SK-N-SH treated with all-trans-retinoic acid at 6 μM for 48 hours (cell line): Measurements from ENCODE around the gene TSKU.

ENCODE experiments used
- ATAC-seq: fragments of 200-7000 bp; cut with Tn5 transposase; 3 replicates; pipeline ENCODE4 v1.9.1; 2020; ENCODE audit warnings: mild to moderate bottlenecking, moderate library complexity
- BACH2 ChIP-seq: fragments of 250-450 bp; sonication (Bioruptor Pico); IDR thresholded peaks from 2 replicates; pipeline ENCODE4 v1.9.0; 2021; ENCODE audit warnings: mild to moderate bottlenecking, borderline replicate concordance
- CSDC2 ChIP-seq: fragments of 250-450 bp; sonication (Bioruptor Pico); IDR thresholded peaks from 2 replicates; pipeline ENCODE4 v1.5.0; 2020; ENCODE audit warnings: mild to moderate bottlenecking, moderate library complexity
- CSRNP3 ChIP-seq: fragments of 250-450 bp; sonication (Bioruptor Pico); IDR thresholded peaks from 2 replicates; pipeline ENCODE4 v1.5.1; 2021; ENCODE audit warnings: mild to moderate bottlenecking, moderate library complexity
- ESRRG ChIP-seq: fragments of 250-450 bp; sonication (Bioruptor Pico); IDR thresholded peaks from 2 replicates; pipeline ENCODE4 v1.6.1; 2021; ENCODE audit warnings: mild to moderate bottlenecking
- OSR1 ChIP-seq: fragments of 250-450 bp; sonication (Bioruptor Pico); IDR thresholded peaks from 2 replicates; pipeline ENCODE4 v1.8.0; 2022; ENCODE audit warnings: moderate library complexity, mild to moderate bottlenecking, inconsistent platforms
- POU6F1 ChIP-seq: fragments of 250-450 bp; sonication (Bioruptor Pico); IDR thresholded peaks from 2 replicates; pipeline ENCODE4 v1.8.0; 2021; ENCODE audit warnings: low read depth, mild to moderate bottlenecking, moderate library complexity, borderline replicate concordance
- PPARA ChIP-seq: fragments of 250-450 bp; sonication (Bioruptor Pico); IDR thresholded peaks from 2 replicates; pipeline ENCODE4 v1.5.0; 2020; ENCODE audit warnings: mild to moderate bottlenecking, borderline replicate concordance
- RARB ChIP-seq: fragments of 250-450 bp; sonication (Bioruptor Pico); IDR thresholded peaks from 2 replicates; pipeline ENCODE4 v1.8.0; 2021; ENCODE audit warnings: mild to moderate bottlenecking, moderate library complexity
- SNAI2 ChIP-seq: fragments of 250-450 bp; sonication (Bioruptor Pico); IDR thresholded peaks from 2 replicates; pipeline ENCODE4 v1.5.0; 2020; ENCODE audit warnings: mild to moderate bottlenecking, moderate library complexity
- TCF4 ChIP-seq: fragments of 250-450 bp; sonication (Bioruptor Pico); IDR thresholded peaks from 2 replicates; pipeline ENCODE4 v1.8.0; 2021; ENCODE audit warnings: mild to moderate bottlenecking, moderate library complexity, borderline replicate concordance
- TOX ChIP-seq: fragments of 250-450 bp; sonication (Bioruptor Pico); IDR thresholded peaks from 2 replicates; pipeline ENCODE4 v1.8.0; 2021; ENCODE audit warnings: mild to moderate bottlenecking, moderate library complexity, borderline replicate concordance
- ZNF8 ChIP-seq: fragments of 450-650 bp; formaldehyde crosslinking; IDR thresholded peaks from 2 replicates; pipeline ENCODE4 v1.5.0; 2020; ENCODE audit warnings: mild to moderate bottlenecking, moderate library complexity
- TF ChIP-seq, protein P1 (sequence below): fragments of 250-450 bp; sonication (Bioruptor Pico); IDR thresholded peaks from 2 replicates; pipeline ENCODE4 v1.8.0; 2020; ENCODE audit warnings: mild to moderate bottlenecking, moderate library complexity, borderline replicate concordance

The TSKU gene

DNA sequence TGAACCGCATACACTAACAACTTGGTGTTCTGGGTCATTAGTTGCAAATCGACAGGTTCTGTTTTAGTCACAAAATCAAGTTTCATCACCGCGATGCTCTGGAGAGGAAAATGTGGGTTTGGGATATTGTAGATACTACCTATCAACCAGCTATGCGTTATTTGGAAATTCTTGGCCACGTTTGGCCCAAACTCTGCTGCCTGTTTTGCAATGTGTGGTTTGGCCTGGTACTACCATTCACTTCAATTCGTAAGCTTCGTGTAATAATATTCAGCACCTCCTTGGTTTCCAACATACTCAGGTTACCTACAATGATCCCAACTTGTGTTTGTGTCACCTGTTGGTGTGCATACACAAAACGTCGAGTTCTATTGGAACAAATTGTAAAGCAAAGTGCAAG, 61.4 kb downstream of the TSKU start (continued):
- TF ChIP-seq BACH2 (CRISPR knock-in tag), result no peak
- no peak for TF ChIP-seq CSRNP3 (CRISPR knock-in tag)
- no peak for TF ChIP-seq PPARA (CRISPR knock-in tag)

GRCh38 chr11:76845069-76845468, 61.9 kb downstream of the TSKU start:
- ATAC-seq, result no peak
- no peak for TF ChIP-seq OSR1 (CRISPR knock-in tag)
- TF ChIP-seq ZNF8, result no peak
- TF ChIP-seq, protein P1, sequence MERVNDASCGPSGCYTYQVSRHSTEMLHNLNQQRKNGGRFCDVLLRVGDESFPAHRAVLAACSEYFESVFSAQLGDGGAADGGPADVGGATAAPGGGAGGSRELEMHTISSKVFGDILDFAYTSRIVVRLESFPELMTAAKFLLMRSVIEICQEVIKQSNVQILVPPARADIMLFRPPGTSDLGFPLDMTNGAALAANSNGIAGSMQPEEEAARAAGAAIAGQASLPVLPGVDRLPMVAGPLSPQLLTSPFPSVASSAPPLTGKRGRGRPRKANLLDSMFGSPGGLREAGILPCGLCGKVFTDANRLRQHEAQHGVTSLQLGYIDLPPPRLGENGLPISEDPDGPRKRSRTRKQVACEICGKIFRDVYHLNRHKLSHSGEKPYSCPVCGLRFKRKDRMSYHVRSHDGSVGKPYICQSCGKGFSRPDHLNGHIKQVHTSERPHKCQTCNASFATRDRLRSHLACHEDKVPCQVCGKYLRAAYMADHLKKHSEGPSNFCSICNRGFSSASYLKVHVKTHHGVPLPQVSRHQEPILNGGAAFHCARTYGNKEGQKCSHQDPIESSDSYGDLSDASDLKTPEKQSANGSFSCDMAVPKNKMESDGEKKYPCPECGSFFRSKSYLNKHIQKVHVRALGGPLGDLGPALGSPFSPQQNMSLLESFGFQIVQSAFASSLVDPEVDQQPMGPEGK (CRISPR knock-in tag), result no peak
- TF ChIP-seq POU6F1, result no peak
- no peak for TF ChIP-seq RARB

DNA sequence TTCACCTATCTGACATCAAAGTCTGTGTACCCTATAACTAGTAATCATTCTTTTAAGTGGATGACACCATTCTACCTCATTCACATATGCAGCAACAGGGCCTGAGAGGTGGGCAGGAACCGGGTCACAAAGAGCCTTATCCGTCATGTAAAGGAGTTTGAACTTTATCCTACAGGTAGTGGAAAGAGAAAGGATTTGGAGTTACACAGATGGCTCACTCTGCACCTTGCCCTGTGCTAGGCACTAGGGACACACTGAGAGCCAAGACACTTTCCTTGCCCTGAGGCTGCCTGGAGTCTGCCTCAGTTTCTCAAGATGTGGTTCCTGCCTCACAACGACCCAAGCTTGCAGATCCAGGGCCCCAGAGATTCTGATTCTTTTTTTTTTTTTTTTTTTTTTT, 63.3 kb downstream of the TSKU start:
- no peak for TF ChIP-seq ESRRG (CRISPR knock-in tag)
- TF ChIP-seq OSR1 (CRISPR knock-in tag), result no peak
- TF ChIP-seq BACH2 (CRISPR knock-in tag), result no peak
- no peak for TF ChIP-seq TOX (CRISPR knock-in tag)
- TF ChIP-seq TCF4 (CRISPR knock-in tag), result no peak
- no peak for TF ChIP-seq SNAI2 (CRISPR knock-in tag)
- no peak for TF ChIP-seq RARB
- TF ChIP-seq ZNF8, result no peak
- no peak for TF ChIP-seq CSDC2
- no peak for TF ChIP-seq POU6F1
- no peak for TF ChIP-seq PPARA (CRISPR knock-in tag)
- ATAC-seq, result no peak
